Measurements from ENCODE around the gene GNG14. TPM values are rescaled to one million over a fixed set of nuclear protein-coding genes. Genes with fewer than 3 reads are reported as not detected.
"Not testable (repeated sequence)": the region's sequence is repeated elsewhere in the genome, so short reads cannot be mapped to it uniquely, and the experiment has no call there.

GNG14 gene
- not detected for total RNA-seq

- Histone ChIP-seq H3K4me1 (ENCODE audit: insufficient read depth, low read length) (no peaks in the 10 kb centered on the region), H3K4me3 (ENCODE audit: low read length) (no peak within 1 kb of the TSS)
Observed at GRCh38 chr19:12687496-12688196, at the start of gene GNG14. GNG14 (plus strand) TSS chr19:12687998; CDS start chr19:12688049, 51 bp downstream.

GRCh38 chr19:12638611-12639182 lies 49.1 kb upstream of the GNG14 start:
- no peaks in the 10 kb centered on the region for H3K9me3 ChIP-seq (ENCODE audit: low read depth, low read length)
- no peak overlapping the region for H3K4me3 ChIP-seq (ENCODE audit: low read length)
- no peaks in the 10 kb centered on the region for H3K27me3 ChIP-seq (ENCODE audit: insufficient read depth, low read length)
- H3K4me1 ChIP-seq (ENCODE audit: insufficient read depth, low read length), result peaks cover 11% of the 10 kb centered on the region

More at GRCh38 chr19:12687496-12688196, at the start of gene GNG14:
- Histone ChIP-seq H3K9me3 (ENCODE audit: low read depth, low read length) (no peaks in the 10 kb centered on the region), H3K27me3 (ENCODE audit: insufficient read depth, low read length) (no peaks in the 10 kb centered on the region)

GRCh38 chr19:12639901-12640613 lies 47.7 kb upstream of the GNG14 start:
- no peaks in the 10 kb centered on the region for H3K9me3 ChIP-seq (ENCODE audit: low read depth, low read length)
- no peaks in the 10 kb centered on the region for H3K27me3 ChIP-seq (ENCODE audit: insufficient read depth, low read length)
- peaks cover 11% of the 10 kb centered on the region for H3K4me1 ChIP-seq (ENCODE audit: insufficient read depth, low read length)
- H3K4me3 ChIP-seq (ENCODE audit: low read length), result no peak overlapping the region

- H3K4me3 ChIP-seq (ENCODE audit: low read length), result no peak overlapping the region
- H3K9me3 ChIP-seq (ENCODE audit: low read depth, low read length), result no peaks in the 10 kb centered on the region
Observed at GRCh38 chr19:12641456-12641855, 46.3 kb upstream of the GNG14 start.

GRCh38 chr19:12642506-12642905 lies 45.3 kb upstream of the GNG14 start:
- Histone ChIP-seq H3K27me3 (ENCODE audit: insufficient read depth, low read length) (no peaks in the 10 kb centered on the region), H3K9me3 (ENCODE audit: low read depth, low read length) (no peaks in the 10 kb centered on the region), H3K4me3 (ENCODE audit: low read length) (no peak overlapping the region), H3K4me1 (ENCODE audit: insufficient read depth, low read length) (peaks cover 11% of the 10 kb centered on the region)

More at GRCh38 chr19:12641456-12641855, 46.3 kb upstream of the GNG14 start:
- H3K4me1 ChIP-seq (ENCODE audit: insufficient read depth, low read length), result peaks cover 11% of the 10 kb centered on the region
- H3K27me3 ChIP-seq (ENCODE audit: insufficient read depth, low read length), result no peaks in the 10 kb centered on the region

GRCh38 chr19:12643716-12644115 lies 44.1 kb upstream of the GNG14 start:
- not testable (repeated sequence) for H3K27me3 ChIP-seq (ENCODE audit: insufficient read depth, low read length); H3K9me3 ChIP-seq (ENCODE audit: low read depth, low read length); H3K4me3 ChIP-seq (ENCODE audit: low read length)
- peaks cover 17% of the 10 kb centered on the region for H3K4me1 ChIP-seq (ENCODE audit: insufficient read depth, low read length)

GRCh38 chr19:12646551-12646950 lies 41.2 kb upstream of the GNG14 start:
- Histone ChIP-seq H3K27me3 (ENCODE audit: insufficient read depth, low read length) (no peaks in the 10 kb centered on the region), H3K9me3 (ENCODE audit: low read depth, low read length) (no peaks in the 10 kb centered on the region), H3K4me3 (ENCODE audit: low read length) (no peak overlapping the region), H3K4me1 (ENCODE audit: insufficient read depth, low read length) (peaks cover 5% of the 10 kb centered on the region)

GRCh38 chr19:12647047-12647446 lies 40.8 kb upstream of the GNG14 start:
- Histone ChIP-seq H3K27me3 (ENCODE audit: insufficient read depth, low read length) (no peaks in the 10 kb centered on the region), H3K9me3 (ENCODE audit: low read depth, low read length) (no peaks in the 10 kb centered on the region), H3K4me1 (ENCODE audit: insufficient read depth, low read length) (peaks cover 5% of the 10 kb centered on the region), H3K4me3 (ENCODE audit: low read length) (no peak overlapping the region)

- no peaks in the 10 kb centered on the region for H3K27me3 ChIP-seq (ENCODE audit: insufficient read depth, low read length)
- peaks cover 5% of the 10 kb centered on the region for H3K4me1 ChIP-seq (ENCODE audit: insufficient read depth, low read length)
- no peak overlapping the region for H3K4me3 ChIP-seq (ENCODE audit: low read length)
- H3K9me3 ChIP-seq (ENCODE audit: low read depth, low read length), result no peaks in the 10 kb centered on the region
Observed at GRCh38 chr19:12647490-12648071, 40.2 kb upstream of the GNG14 start.

GRCh38 chr19:12648088-12648487 lies 39.7 kb upstream of the GNG14 start:
- Histone ChIP-seq H3K4me1 (ENCODE audit: insufficient read depth, low read length) (peaks cover 5% of the 10 kb centered on the region), H3K9me3 (ENCODE audit: low read depth, low read length) (no peaks in the 10 kb centered on the region), H3K4me3 (ENCODE audit: low read length) (no peak overlapping the region), H3K27me3 (ENCODE audit: insufficient read depth, low read length) (no peaks in the 10 kb centered on the region)

- no peaks in the 10 kb centered on the region for H3K9me3 ChIP-seq (ENCODE audit: low read depth, low read length)
- H3K4me1 ChIP-seq (ENCODE audit: insufficient read depth, low read length), result peaks cover 5% of the 10 kb centered on the region
- no peaks in the 10 kb centered on the region for H3K27me3 ChIP-seq (ENCODE audit: insufficient read depth, low read length)
- H3K4me3 ChIP-seq (ENCODE audit: low read length), result no peak overlapping the region
Observed at GRCh38 chr19:12649941-12650340, 37.9 kb upstream of the GNG14 start.

- Histone ChIP-seq H3K4me3 (ENCODE audit: low read length) (no peak overlapping the region), H3K4me1 (ENCODE audit: insufficient read depth, low read length) (peaks cover 5% of the 10 kb centered on the region), H3K9me3 (ENCODE audit: low read depth, low read length) (no peaks in the 10 kb centered on the region), H3K27me3 (ENCODE audit: insufficient read depth, low read length) (no peaks in the 10 kb centered on the region)
Observed at GRCh38 chr19:12652219-12652618, 35.6 kb upstream of the GNG14 start.

- Histone ChIP-seq H3K4me3 (ENCODE audit: low read length) (no peak overlapping the region), H3K27me3 (ENCODE audit: insufficient read depth, low read length) (no peaks in the 10 kb centered on the region), H3K4me1 (ENCODE audit: insufficient read depth, low read length) (no peaks in the 10 kb centered on the region), H3K9me3 (ENCODE audit: low read depth, low read length) (no peaks in the 10 kb centered on the region)
Observed at GRCh38 chr19:12655546-12655945, 32.3 kb upstream of the GNG14 start.

GRCh38 chr19:12656899-12657571 lies 30.8 kb upstream of the GNG14 start:
- no peaks in the 10 kb centered on the region for H3K27me3 ChIP-seq (ENCODE audit: insufficient read depth, low read length)
- no peaks in the 10 kb centered on the region for H3K4me1 ChIP-seq (ENCODE audit: insufficient read depth, low read length)
- no peak overlapping the region for H3K4me3 ChIP-seq (ENCODE audit: low read length)
- H3K9me3 ChIP-seq (ENCODE audit: low read depth, low read length), result no peaks in the 10 kb centered on the region

GRCh38 chr19:12657966-12658365 lies 29.8 kb upstream of the GNG14 start:
- Histone ChIP-seq H3K4me1 (ENCODE audit: insufficient read depth, low read length) (no peaks in the 10 kb centered on the region), H3K27me3 (ENCODE audit: insufficient read depth, low read length) (no peaks in the 10 kb centered on the region), H3K4me3 (ENCODE audit: low read length) (no peak overlapping the region), H3K9me3 (ENCODE audit: low read depth, low read length) (no peaks in the 10 kb centered on the region)
